A673 (cell line): ENCODE measurements around the gene FXN. TPM values are rescaled to one million over a fixed set of nuclear protein-coding genes. Genes with fewer than 3 reads are reported as not detected.
"Not testable (repeated sequence)": the region's sequence is repeated elsewhere in the genome, so short reads cannot be mapped to it uniquely, and the experiment has no call there.

Experiments used
- BruUV-seq: library from RNA; stranded (reverse); fragments of 400-500 nt; replicated peaks from 2 replicates; lab custom pipeline; 2021; lab: Mats Ljungman, UMichigan
- CTCF ChIA-PET: fragments of 300-600 bp; sonication (Branson Sonifier 250); formaldehyde crosslinking; loops from one replicate; lab custom pipeline; 2022; ENCODE audit warnings: antibody characterized with exemption; lab: Charles Lee
- POLR2A ChIA-PET: fragments of 300-600 bp; sonication (Branson Sonifier 250); formaldehyde crosslinking; loops from one replicate; lab custom pipeline; 2022; ENCODE audit warnings: antibody characterized with exemption; ENCODE audit not compliant: low non-redundant PET; lab: Charles Lee
- DNase-seq: peaks from one replicate; pipeline ENCODE4 v3.0.0-alpha.2; 2015; ENCODE audit warnings: low spot score
- H3K27ac ChIP-seq: fragments of 200-600 bp; sonication (generic); 2 replicates; pipeline ENCODE4 v1.5.1; 2016; ENCODE audit warnings: mixed run types, low read depth, mild to moderate bottlenecking, mixed read lengths, antibody characterized with exemption, low read length; ENCODE audit not compliant: poor library complexity, severe bottlenecking
- H3K27me3 ChIP-seq: fragments of 200-600 bp; sonication (generic); replicated peaks from 2 replicates; pipeline ENCODE4 v1.6.1; 2017; ENCODE audit warnings: mixed run types, low read depth, mild to moderate bottlenecking, mixed read lengths, antibody characterized with exemption, low read length; ENCODE audit not compliant: insufficient read depth, poor library complexity
- H3K36me3 ChIP-seq: fragments of 200-600 bp; sonication (generic); 2 replicates; pipeline ENCODE4 v1.6.1; 2016; ENCODE audit warnings: mixed run types, mild to moderate bottlenecking, mixed read lengths, antibody characterized with exemption, low read length; ENCODE audit not compliant: insufficient read depth, poor library complexity, severe bottlenecking
- H3K4me1 ChIP-seq: fragments of 200-600 bp; sonication (generic); 2 replicates; pipeline ENCODE4 v1.6.1; 2017; ENCODE audit warnings: mixed run types, mild to moderate bottlenecking, mixed read lengths, antibody characterized with exemption, low read length; ENCODE audit not compliant: insufficient read depth, poor library complexity, severe bottlenecking
- H3K4me3 ChIP-seq: fragments of 200-600 bp; sonication (generic); 2 replicates; pipeline ENCODE4 v1.5.1; 2016; ENCODE audit warnings: low read depth, mixed run types, mild to moderate bottlenecking, mixed read lengths, low read length; ENCODE audit not compliant: poor library complexity, severe bottlenecking
- H3K9me3 ChIP-seq: fragments of 200-600 bp; sonication (generic); 2 replicates; pipeline ENCODE4 v1.6.1; 2016; ENCODE audit warnings: mixed run types, low read depth, mild to moderate bottlenecking, mixed read lengths, antibody characterized with exemption, low read length; ENCODE audit not compliant: poor library complexity, severe bottlenecking
- EZH2 ChIP-seq: fragments of 200-600 bp; sonication (generic); IDR thresholded peaks from 2 replicates; pipeline ENCODE4 v1.6.1; 2017; ENCODE audit warnings: borderline replicate concordance, low read depth, mild to moderate bottlenecking, mixed read lengths, antibody characterized with exemption, low read length; ENCODE audit not compliant: poor library complexity, severe bottlenecking
- intact Hi-C: fragments of 100-400 bp; cut with micrococcal nuclease; formaldehyde crosslinking; loops from one replicate; pipeline ENCODE4 v1.10.0; 2022; ENCODE audit not compliant: unreplicated experiment
- total RNA-seq: library from RNA; stranded (reverse); gene quantifications from 2 replicates; pipeline ENCODE4 v1.2.3, GENCODE V29; 2021
- TF ChIP-seq, protein P1 (sequence below): fragments of 300-800, 200-600 bp; sonication (generic); conservative IDR thresholded peaks from 2 replicates; pipeline ENCODE4 v1.5.1; 2017; ENCODE audit warnings: low read depth, mild to moderate bottlenecking, antibody characterized with exemption, low read length, moderate library complexity, mixed read lengths

FXN gene
- total RNA-seq, 1 experiment from 2014 or later, result 20.8 TPM

GRCh38 chr9:69090946-69091345 lies 55.4 kb downstream of the FXN start:
- no peak overlapping the region for H3K27ac ChIP-seq
- no peak for DNase-seq
- no peaks in the 10 kb centered on the region for H3K4me1 ChIP-seq
- POLR2A ChIA-PET, result no interaction called here
- TF ChIP-seq EZH2, result no peak
- TF ChIP-seq, protein P1, sequence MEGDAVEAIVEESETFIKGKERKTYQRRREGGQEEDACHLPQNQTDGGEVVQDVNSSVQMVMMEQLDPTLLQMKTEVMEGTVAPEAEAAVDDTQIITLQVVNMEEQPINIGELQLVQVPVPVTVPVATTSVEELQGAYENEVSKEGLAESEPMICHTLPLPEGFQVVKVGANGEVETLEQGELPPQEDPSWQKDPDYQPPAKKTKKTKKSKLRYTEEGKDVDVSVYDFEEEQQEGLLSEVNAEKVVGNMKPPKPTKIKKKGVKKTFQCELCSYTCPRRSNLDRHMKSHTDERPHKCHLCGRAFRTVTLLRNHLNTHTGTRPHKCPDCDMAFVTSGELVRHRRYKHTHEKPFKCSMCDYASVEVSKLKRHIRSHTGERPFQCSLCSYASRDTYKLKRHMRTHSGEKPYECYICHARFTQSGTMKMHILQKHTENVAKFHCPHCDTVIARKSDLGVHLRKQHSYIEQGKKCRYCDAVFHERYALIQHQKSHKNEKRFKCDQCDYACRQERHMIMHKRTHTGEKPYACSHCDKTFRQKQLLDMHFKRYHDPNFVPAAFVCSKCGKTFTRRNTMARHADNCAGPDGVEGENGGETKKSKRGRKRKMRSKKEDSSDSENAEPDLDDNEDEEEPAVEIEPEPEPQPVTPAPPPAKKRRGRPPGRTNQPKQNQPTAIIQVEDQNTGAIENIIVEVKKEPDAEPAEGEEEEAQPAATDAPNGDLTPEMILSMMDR, result no peak
- intact Hi-C loops, result no loop called here
- no TSS peak for BruUV-seq
- no peaks in the 10 kb centered on the region for H3K36me3 ChIP-seq
- no peak overlapping the region for H3K4me3 ChIP-seq
- CTCF ChIA-PET, result no interaction called here
- H3K9me3 ChIP-seq, result no peaks in the 10 kb centered on the region
- H3K27me3 ChIP-seq, result no peaks in the 10 kb centered on the region

GRCh38 chr9:69093471-69094103 lies 58.0 kb downstream of the FXN start:
- Histone ChIP-seq H3K27ac (no peak overlapping the region), H3K4me3 (no peak overlapping the region), H3K36me3 (no peaks in the 10 kb centered on the region), H3K9me3 (no peaks in the 10 kb centered on the region), H3K27me3 (no peaks in the 10 kb centered on the region), H3K4me1 (no peaks in the 10 kb centered on the region)
- TF ChIP-seq EZH2, result no peak
- TF ChIP-seq, protein P1, result no peak
- DNase-seq, result no peak
- BruUV-seq, result no TSS peak
- POLR2A ChIA-PET, result no interaction called here
- CTCF ChIA-PET, result no interaction called here
- intact Hi-C loops, result no loop called here

- H3K4me3 ChIP-seq, H3K36me3 ChIP-seq, DNase-seq, H3K27me3 ChIP-seq, H3K27ac ChIP-seq, H3K9me3 ChIP-seq, intact Hi-C loops, CTCF ChIA-PET, H3K4me1 ChIP-seq, BruUV-seq, POLR2A ChIA-PET: not testable (repeated sequence)
Observed at GRCh38 chr9:69094361-69095135, 59.0 kb downstream of the FXN start.
